ENCODE results near the gene COMMD4.

COMMD4 gene

DNA sequence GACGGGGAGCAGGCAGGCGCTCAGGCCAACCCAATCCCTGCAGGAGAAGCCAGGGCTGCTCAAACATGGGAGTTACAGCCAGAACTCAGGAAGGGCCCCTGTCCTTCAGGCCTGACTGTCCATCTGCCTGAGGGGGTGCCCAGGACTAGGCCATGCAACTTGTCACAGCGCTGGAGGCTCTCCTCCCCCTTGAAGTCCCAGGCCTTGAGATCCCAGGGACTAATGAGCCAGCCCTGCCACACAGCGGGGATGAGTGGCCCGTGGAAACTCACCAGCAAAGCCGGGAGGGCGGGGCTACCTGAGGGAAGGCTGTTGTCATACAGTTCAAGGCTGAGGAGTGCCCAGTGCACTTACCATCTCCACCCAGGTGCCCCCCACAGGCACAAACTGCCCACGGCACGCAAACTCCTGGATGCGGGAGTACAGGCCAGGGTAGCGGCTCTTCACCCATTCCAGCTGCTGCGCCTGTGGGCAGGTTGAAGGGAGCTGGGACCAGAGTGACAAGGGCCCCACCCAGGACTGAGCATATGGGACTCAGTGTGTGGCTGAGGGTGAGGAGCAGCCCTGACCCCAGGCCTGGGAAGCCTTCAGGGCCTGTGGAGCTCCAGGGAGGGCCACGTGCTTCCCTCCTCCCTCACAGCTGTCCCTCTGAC, 26.3 kb downstream of the COMMD4 start:
- TF ChIP-seq, protein P1, sequence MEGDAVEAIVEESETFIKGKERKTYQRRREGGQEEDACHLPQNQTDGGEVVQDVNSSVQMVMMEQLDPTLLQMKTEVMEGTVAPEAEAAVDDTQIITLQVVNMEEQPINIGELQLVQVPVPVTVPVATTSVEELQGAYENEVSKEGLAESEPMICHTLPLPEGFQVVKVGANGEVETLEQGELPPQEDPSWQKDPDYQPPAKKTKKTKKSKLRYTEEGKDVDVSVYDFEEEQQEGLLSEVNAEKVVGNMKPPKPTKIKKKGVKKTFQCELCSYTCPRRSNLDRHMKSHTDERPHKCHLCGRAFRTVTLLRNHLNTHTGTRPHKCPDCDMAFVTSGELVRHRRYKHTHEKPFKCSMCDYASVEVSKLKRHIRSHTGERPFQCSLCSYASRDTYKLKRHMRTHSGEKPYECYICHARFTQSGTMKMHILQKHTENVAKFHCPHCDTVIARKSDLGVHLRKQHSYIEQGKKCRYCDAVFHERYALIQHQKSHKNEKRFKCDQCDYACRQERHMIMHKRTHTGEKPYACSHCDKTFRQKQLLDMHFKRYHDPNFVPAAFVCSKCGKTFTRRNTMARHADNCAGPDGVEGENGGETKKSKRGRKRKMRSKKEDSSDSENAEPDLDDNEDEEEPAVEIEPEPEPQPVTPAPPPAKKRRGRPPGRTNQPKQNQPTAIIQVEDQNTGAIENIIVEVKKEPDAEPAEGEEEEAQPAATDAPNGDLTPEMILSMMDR (IDR thresholded peaks at IDR 0.05; ENCODE audit: extremely low read depth, insufficient read depth, missing control alignments), result no peak
- DNase-seq (ENCODE audit: low spot score), result no peak
- in situ Hi-C loops (cut with MboI; ENCODE audit: low pct_unique_long_range_greater_than_20kb, low sequenced_read_pairs, unreplicated experiment), result loop anchor here (25.0 kb wide), 1 partner anchor 275 kb away; the partner anchor contains the start of genes IMP3, SNUPN and SNX33

DNA sequence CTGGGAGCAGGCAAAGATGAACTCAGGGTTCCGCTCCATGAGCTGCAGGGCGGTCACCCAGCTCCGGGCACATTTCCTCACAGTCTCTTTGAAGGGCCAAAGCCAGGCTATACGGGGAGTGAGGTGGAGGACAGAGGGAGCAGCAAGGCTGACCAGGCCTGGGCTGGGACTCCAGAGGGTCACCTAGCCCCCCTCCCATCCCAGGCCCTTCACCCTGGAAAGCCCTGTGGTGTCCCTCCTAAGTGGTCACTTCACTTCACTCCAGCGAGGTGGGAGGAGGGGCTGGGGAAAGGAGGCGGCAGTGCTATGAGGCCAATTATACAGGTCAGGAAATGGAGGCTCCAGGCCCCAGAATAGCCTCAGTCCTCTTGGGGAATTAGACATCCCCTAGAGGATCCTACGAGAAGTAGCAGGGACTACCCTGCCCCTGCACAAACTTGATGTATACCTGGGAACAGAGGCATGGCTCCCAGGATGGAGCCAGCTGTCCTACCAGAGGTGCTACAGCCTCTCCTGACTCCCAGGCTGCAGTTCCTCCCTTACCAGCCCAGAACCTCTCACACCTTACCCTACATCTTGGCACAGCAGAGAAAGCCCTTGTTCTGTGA, 26.9 kb downstream of the COMMD4 start:
- in situ Hi-C loops (cut with MboI; ENCODE audit: low pct_unique_long_range_greater_than_20kb, low sequenced_read_pairs, unreplicated experiment), result loop anchor here (25.0 kb wide), 1 partner anchor 275 kb away; the partner anchor contains the start of genes IMP3, SNUPN and SNX33
- DNase-seq (ENCODE audit: low spot score), result no peak
- TF ChIP-seq, protein P1 (IDR thresholded peaks at IDR 0.05; ENCODE audit: extremely low read depth, insufficient read depth, missing control alignments), result no peak

DNA sequence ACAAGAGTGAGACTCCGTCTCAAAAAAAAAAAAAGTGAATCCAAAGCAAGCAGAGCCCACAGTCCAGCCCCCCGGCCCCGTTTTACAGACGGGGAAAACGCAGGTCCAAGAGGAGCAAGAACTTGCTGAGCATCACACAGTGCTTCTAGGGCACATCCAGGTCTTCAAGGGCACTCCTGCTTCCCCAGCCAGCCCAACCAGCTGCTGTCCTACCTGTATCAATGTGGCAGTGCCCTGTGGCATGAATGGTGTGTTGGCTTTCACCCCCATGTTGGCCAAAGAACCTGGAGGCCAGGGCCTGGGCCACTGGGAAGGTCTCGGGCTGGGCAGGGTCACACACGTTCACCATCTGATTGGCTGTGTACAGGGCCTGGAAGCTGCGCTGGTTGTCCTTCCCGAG, 27.9 kb downstream of the COMMD4 start:
- no peak for DNase-seq (ENCODE audit: low spot score)
- in situ Hi-C loops (cut with MboI; ENCODE audit: low pct_unique_long_range_greater_than_20kb, low sequenced_read_pairs, unreplicated experiment), result loop anchor here (25.0 kb wide), 1 partner anchor 274 kb away; the partner anchor contains the start of genes IMP3, SNUPN and SNX33
- TF ChIP-seq, protein P1 (IDR thresholded peaks at IDR 0.05; ENCODE audit: extremely low read depth, insufficient read depth, missing control alignments), result no peak

DNA sequence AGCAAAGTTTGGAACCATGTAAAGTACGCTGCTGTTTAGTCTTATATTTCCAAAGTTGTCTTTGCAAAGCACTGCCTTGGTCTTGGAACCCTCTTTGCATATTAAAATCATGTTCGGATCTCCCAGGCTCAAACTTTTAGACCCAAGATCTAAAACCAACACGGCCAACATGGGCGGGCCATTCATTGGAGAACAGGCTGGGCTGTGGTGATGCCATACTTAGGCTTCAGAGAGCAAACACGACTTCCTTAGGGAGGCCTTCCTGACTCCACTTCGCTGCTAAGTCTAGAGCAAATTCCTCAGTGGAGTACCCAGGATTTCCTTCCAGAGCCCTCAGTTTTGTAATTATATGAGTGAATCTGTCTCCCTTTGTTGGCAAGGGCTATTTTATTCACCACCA, 29.0 kb downstream of the COMMD4 start:
- DNase-seq (ENCODE audit: low spot score), result no peak
- in situ Hi-C loops (cut with MboI; ENCODE audit: low pct_unique_long_range_greater_than_20kb, low sequenced_read_pairs, unreplicated experiment), result loop anchor here (25.0 kb wide), 1 partner anchor 272 kb away; the partner anchor contains the start of genes IMP3, SNUPN and SNX33
- TF ChIP-seq, protein P1 (IDR thresholded peaks at IDR 0.05; ENCODE audit: extremely low read depth, insufficient read depth, missing control alignments), result no peak

DNA sequence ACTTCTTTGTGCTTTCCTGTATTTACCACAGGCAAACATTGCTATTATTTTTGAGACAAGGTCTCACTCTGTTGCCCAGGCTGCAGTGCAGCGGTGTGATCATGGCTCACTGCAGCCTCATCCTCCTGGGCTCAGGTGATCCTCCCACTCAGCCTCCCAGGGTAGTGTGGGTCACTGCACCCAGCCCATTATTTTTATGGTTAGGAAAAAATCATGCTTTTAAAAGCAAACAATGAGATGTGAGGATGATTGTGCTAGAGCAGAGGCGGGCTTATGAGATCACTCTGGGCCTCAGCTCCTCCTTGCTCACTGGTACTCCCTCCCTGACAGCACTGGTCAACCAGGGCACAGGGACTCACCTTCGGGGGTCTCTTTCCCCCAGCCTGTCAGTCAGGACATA, 30.3 kb downstream of the COMMD4 start:
- in situ Hi-C loops (cut with MboI; ENCODE audit: low pct_unique_long_range_greater_than_20kb, low sequenced_read_pairs, unreplicated experiment), result loop anchor here (25.0 kb wide), 1 partner anchor 271 kb away; the partner anchor contains the start of genes IMP3, SNUPN and SNX33

DNA sequence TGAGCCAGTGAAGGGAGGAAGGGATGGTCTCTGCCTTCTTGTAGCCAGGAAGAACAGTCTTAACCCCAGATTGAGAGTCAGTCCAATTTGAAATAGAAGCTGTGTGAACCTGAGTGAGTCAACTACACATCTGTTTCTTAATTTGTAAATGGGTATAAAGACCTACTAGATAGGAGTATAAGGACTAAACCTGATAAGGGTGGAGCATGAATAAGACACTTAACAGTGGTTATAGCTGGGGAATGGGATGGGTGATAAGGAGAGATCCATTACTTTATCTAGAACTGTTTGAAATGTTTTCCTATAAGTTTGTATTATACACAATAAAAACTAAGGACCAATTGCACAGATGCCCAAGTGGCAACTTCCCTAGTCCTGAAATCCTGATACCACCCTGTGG, 31.1 kb downstream of the COMMD4 start:
- TF ChIP-seq, protein P1 (IDR thresholded peaks at IDR 0.05; ENCODE audit: extremely low read depth, insufficient read depth, missing control alignments), result no peak
- no peak for DNase-seq (ENCODE audit: low spot score)
- in situ Hi-C loops (cut with MboI; ENCODE audit: low pct_unique_long_range_greater_than_20kb, low sequenced_read_pairs, unreplicated experiment), result loop anchor here (25.0 kb wide), 1 partner anchor 270 kb away; the partner anchor contains the start of genes IMP3, SNUPN and SNX33

More for the DNA sequence above, 30.3 kb downstream of the COMMD4 start:
- TF ChIP-seq, protein P1 (IDR thresholded peaks at IDR 0.05; ENCODE audit: extremely low read depth, insufficient read depth, missing control alignments), result no peak
- DNase-seq (ENCODE audit: low spot score), result no peak

Data from GM13977 (cell line).